Measurements from ENCODE around the gene PCMTD2. TPM values are rescaled to one million over a fixed set of nuclear protein-coding genes. Genes with fewer than 3 reads are reported as not detected.

PCMTD2 gene
- total and polyA plus RNA-seq, 2 of the 13 experiments (the other 11 are each of a cell fraction or from before 2014, with no cell fraction given): 47.0 to 76.9 TPM

DNA sequence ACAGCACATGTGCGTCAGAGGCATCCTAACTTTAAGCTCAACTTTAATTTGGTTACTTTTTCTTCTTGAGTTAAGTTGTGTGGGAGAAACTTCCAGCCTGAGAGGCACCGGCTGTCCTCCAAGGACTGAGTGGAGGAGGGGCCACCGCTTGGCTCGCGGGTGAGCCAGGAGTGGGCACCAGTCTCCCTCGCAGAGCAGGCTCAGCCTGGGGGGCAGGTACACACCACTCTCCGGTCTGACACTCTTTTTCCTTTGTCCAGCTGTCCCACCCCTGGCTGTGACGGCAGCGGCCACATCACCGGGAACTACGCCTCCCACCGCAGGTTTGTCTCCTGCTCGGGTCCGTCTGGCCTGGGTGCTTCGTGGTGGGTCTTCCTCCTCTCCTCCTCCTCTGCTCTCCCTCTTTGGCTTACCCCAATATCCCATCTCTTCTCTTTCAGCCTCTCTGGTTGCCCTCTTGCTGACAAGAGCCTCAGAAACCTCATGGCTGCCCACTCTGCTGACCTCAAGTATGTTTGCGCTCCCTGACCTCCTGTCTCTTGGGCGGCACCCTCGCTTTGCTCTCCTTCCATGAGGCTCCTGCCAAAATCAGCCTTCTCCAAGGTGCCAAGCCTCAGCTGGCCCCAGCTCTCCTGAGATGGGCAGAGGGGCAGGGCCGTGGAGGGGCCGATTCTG, 32.6 kb upstream of the PCMTD2 start (continued):
- TF ChIP-seq ATF7 (IDR thresholded peaks at IDR 0.05): no peak
- TF ChIP-seq ATF7 (CRISPR knock-in tag; IDR thresholded peaks at IDR 0.05): no peak; the same call in 1 of the 2 replicates
- TF ChIP-seq KDM2A (CRISPR knock-in tag; IDR thresholded peaks at IDR 0.05; ENCODE audit: borderline replicate concordance, low read depth): no peak
- TF ChIP-seq ZBTB37 (CRISPR knock-in tag; IDR thresholded peaks at IDR 0.05): no peak
- TF ChIP-seq MEIS1 (CRISPR knock-in tag; IDR thresholded peaks at IDR 0.05; ENCODE audit: borderline replicate concordance): no peak

DNA sequence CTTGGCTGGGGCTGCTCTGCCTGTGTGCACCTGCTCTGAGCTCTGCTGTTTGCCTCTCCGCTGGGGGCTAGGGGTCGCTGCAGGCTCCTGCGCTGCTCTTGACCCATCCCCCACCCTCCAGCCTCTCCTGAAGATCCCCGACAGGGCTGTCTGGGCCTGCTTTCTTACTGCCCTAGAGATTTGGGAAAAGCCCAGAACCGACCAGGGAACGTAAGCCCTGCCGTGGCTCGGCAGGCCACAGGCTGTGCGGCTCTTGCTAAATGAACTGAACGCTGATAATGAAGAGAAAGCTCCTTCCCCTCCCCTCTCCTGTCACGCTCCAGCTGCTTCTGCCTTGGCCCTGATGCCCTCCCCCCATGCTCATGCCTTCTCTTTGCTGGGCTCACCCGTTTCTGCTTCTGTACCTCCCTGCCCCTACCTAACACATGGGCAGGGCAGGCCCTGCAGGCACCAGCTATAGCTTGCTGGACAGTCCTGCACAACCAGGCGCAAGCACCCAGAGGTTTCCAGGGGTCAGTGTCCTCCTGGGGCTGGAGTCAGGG, 32.0 kb upstream of the PCMTD2 start:
- BruUV-seq (replicated peaks): no TSS peak
- H2AFZ ChIP-seq (ENCODE audit: low read length): peak overlapping the region; percentile 5
- FAIRE-seq (peak; percentile 40), DNase-seq (ENCODE audit: low spot score) (peak; percentile 67), ATAC-seq (peak; percentile 85)
- WGBS (ENCODE audit: low lambda C conversion rate): 10% methylated on average over 13 of the region's 13 CpGs
- H3K4me2 ChIP-seq (ENCODE audit: low read depth, low read length): peak overlapping the region; percentile 84
- no peaks in the 10 kb centered on the region for H4K20me1 ChIP-seq (ENCODE audit: insufficient read depth, low read length)
- no peaks in the 10 kb centered on the region for H3K36me3 ChIP-seq (replicated peaks in 1 of 2; ENCODE audit: control insufficient read depth in 1 of 2, insufficient read depth in 2 of 2, low read length in 2 of 2)
- peaks cover 55% of the 10 kb centered on the region for H3K4me1 ChIP-seq (ENCODE audit: insufficient read depth, low read length)
- H3K9me3 ChIP-seq (ENCODE audit: low read length): no peaks in the 10 kb centered on the region
- H3K27ac ChIP-seq (ENCODE audit: extremely low read length, insufficient read depth, low read length): no peak overlapping the region
- POLR2A ChIA-PET: interaction anchor here (1.0 to 5.1 kb wide), 6 partner anchors 10 to 34 kb away, joined by 6 to 47 read pairs (median 8); partner anchors contain the start of gene PCMTD2
- peaks cover 26 to 86% of the 10 kb centered on the region in 2 experiments for H3K27me3 ChIP-seq (ENCODE audit: control insufficient read depth in 1 of 2, insufficient read depth in 2 of 2, low read length in 2 of 2)
- peak overlapping the region; percentile 32; the same call in 1 of the 2 replicates for H3K9ac ChIP-seq (ENCODE audit: insufficient read depth, low read depth, low read length)
- CTCF ChIA-PET (ENCODE audit: low intra/inter-chr PET ratio, low total read pairs): interaction anchor here (4.2 kb wide), 1 partner anchor 62 kb away, joined by 34 read pairs; no protein-coding TSS in a partner anchor
- intact Hi-C loops (cut with micrococcal nuclease; ENCODE audit: unreplicated experiment): loop anchor here (2.0 kb wide), 1 partner anchor 13 kb away; no protein-coding TSS in a partner anchor
- in situ Hi-C loops (cut with HindIII; ENCODE audit: extremely low pct_ligation_motif_present, low pct_unique_long_range_greater_than_20kb): no loop called here
- peak overlapping the region in 2 of 3 experiments; percentile 3 to 58; a peak in 1 of 6 replicates for H3K4me3 ChIP-seq (replicated peaks in 1 of 3; ENCODE audit: insufficient read depth in 1 of 3, low read depth in 2 of 3, low read length in 3 of 3)
- no peaks in the 10 kb centered on the region for H3K79me2 ChIP-seq (ENCODE audit: insufficient read depth, low read length)
- TF ChIP-seq ZNF782 (CRISPR knock-in tag; IDR thresholded peaks at IDR 0.05; ENCODE audit: borderline replicate concordance): peak; percentile 84; the same call in 1 of the 2 replicates
- peak; percentile 62; the same call in 1 of the 2 replicates for TF ChIP-seq IRF2 (CRISPR knock-in tag; IDR thresholded peaks at IDR 0.05)
- TF ChIP-seq ZNF331 (CRISPR knock-in tag; IDR thresholded peaks at IDR 0.05): peak; percentile 88
- TF ChIP-seq NFKB2 (CRISPR knock-in tag; IDR thresholded peaks at IDR 0.05; ENCODE audit: borderline replicate concordance): peak; percentile 39; the same call in 1 of the 2 replicates
- TF ChIP-seq ATF2 (CRISPR knock-in tag; IDR thresholded peaks at IDR 0.05): 0 out of 2 replicates have a peak, but pooled peaks have one; percentile 24
- no peak for TF ChIP-seq ZBTB44 (CRISPR knock-in tag; IDR thresholded peaks at IDR 0.05)
- peak; percentile 84; the same call in 1 of the 2 replicates for TF ChIP-seq KDM4B (CRISPR knock-in tag; IDR thresholded peaks at IDR 0.05)
- peak; percentile 57; the same call in 1 of the 2 replicates for TF ChIP-seq TSC22D2 (CRISPR knock-in tag; IDR thresholded peaks at IDR 0.05; ENCODE audit: borderline replicate concordance)
- TF ChIP-seq YEATS2 (CRISPR knock-in tag; IDR thresholded peaks at IDR 0.05; ENCODE audit: borderline replicate concordance): peak; percentile 43; the same call in 1 of the 2 replicates
- TF ChIP-seq XRCC5 (optimal IDR thresholded peaks at IDR 0.05; ENCODE audit: low read length): peak; percentile 98
- peak; percentile 74; the same call in 1 of the 2 replicates for TF ChIP-seq MEIS2 (CRISPR knock-in tag; IDR thresholded peaks at IDR 0.05)
- peak; percentile 80; the same call in 1 of the 2 replicates for TF ChIP-seq ZNF350 (CRISPR knock-in tag; IDR thresholded peaks at IDR 0.05; ENCODE audit: borderline replicate concordance, low read depth)
- TF ChIP-seq ZSCAN25 (CRISPR knock-in tag; IDR thresholded peaks at IDR 0.05): peak; percentile 88
